ENCODE results near the gene PRKD3. TPM values are rescaled to one million over a fixed set of nuclear protein-coding genes. Genes with fewer than 3 reads are reported as not detected.
A peak's percentile ranks its signal among the peaks of the same experiment; 100 is the strongest.

The PRKD3 gene
- total and polyA plus RNA-seq, 9 of the 15 experiments (the other 6 are each of a cell fraction or from before 2014, with no cell fraction given), result 4.7 to 26.7 (median 17.0) TPM

- no peak for FAIRE-seq
- Histone ChIP-seq H3K27me3 (ENCODE audit: control insufficient read depth in 2 of 2, insufficient read depth in 2 of 2, low read length in 2 of 2) (peaks cover 21 to 27% of the 10 kb centered on the region in 2 experiments; a peak in 4 of 5 replicates), H3K27ac (ENCODE audit: extremely low read depth, low read depth, low read length) (no peak overlapping the region), H3K9me3 (replicated peaks; ENCODE audit: control insufficient read depth, insufficient read depth, low read depth, low read length) (no peaks in the 10 kb centered on the region), H3K4me2 (ENCODE audit: insufficient read depth, low read length) (no peak overlapping the region), H3K9ac (ENCODE audit: insufficient read depth in 1 of 2, low read depth in 2 of 2, low read length in 2 of 2) (no peak overlapping the region), H3K79me2 (ENCODE audit: control insufficient read depth, insufficient read depth, low read length) (no peaks in the 10 kb centered on the region), H3K9me1 (ENCODE audit: control insufficient read depth, insufficient read depth, low read length) (no peaks in the 10 kb centered on the region), H3K36me3 (ENCODE audit: control insufficient read depth, insufficient read depth, low read length) (no peaks in the 10 kb centered on the region), H3K4me3 (no peak overlapping the region), H2AFZ (ENCODE audit: low read depth, low read length) (no peak overlapping the region), H3K4me1 (replicated peaks in 1 of 2; ENCODE audit: control insufficient read depth in 2 of 2, insufficient read depth in 2 of 2, low read length in 2 of 2) (no peaks in the 10 kb centered on the region), H4K20me1 (replicated peaks; ENCODE audit: control insufficient read depth, insufficient read depth, low read length) (no peaks in the 10 kb centered on the region)
- ChIA-PET POLR2A (no interaction called here), CTCF (ENCODE audit: low intra/inter-chr PET ratio) (no interaction called here)
- intact Hi-C loops (cut with micrococcal nuclease) (no loop called here), in situ Hi-C loops (cut with MboI) (no loop called here)
- no peak for DNase-seq (ENCODE audit: extremely low read depth in 1 of 4, low spot score in 3 of 4)
- TF ChIP-seq RBM39 (optimal IDR thresholded peaks at IDR 0.05; ENCODE audit: low read depth, low read length) (no peak), CBX8 (IDR thresholded peaks at IDR 0.05; ENCODE audit: borderline replicate concordance, extremely low read depth, low read depth, low read length, poor library complexity, severe bottlenecking) (peak; percentile 9)
- WGBS (ENCODE audit: insufficient coverage, low coverage, missing lambda C conversion rate), result 1% methylated on average over 7 of the region's 7 CpGs
- ATAC-seq, result no peak
- no TSS peak for BruUV-seq (replicated peaks)
These were observed 31.1 kb upstream of the PRKD3 start for GRCh38 chr2:37355735-37356134.

- H2AFZ ChIP-seq (ENCODE audit: low read depth, low read length), result no peak overlapping the region
- H3K9me1 ChIP-seq (ENCODE audit: control insufficient read depth, insufficient read depth, low read length), result no peaks in the 10 kb centered on the region
- ATAC-seq, result 0 out of 3 replicates have a peak, but pooled peaks have one; percentile 20
- no peaks in the 10 kb centered on the region for H4K20me1 ChIP-seq (replicated peaks; ENCODE audit: control insufficient read depth, insufficient read depth, low read length)
- no peak overlapping the region for H3K9ac ChIP-seq (ENCODE audit: insufficient read depth in 1 of 2, low read depth in 2 of 2, low read length in 2 of 2)
- H3K4me1 ChIP-seq (replicated peaks in 1 of 2; ENCODE audit: control insufficient read depth in 2 of 2, insufficient read depth in 2 of 2, low read length in 2 of 2), result no peaks in the 10 kb centered on the region
- no peaks in the 10 kb centered on the region for H3K79me2 ChIP-seq (ENCODE audit: control insufficient read depth, insufficient read depth, low read length)
- no peaks in the 10 kb centered on the region for H3K9me3 ChIP-seq (replicated peaks; ENCODE audit: control insufficient read depth, insufficient read depth, low read depth, low read length)
- DNase-seq (ENCODE audit: extremely low read depth in 1 of 4, low spot score in 3 of 4), result no peak
- BruUV-seq (replicated peaks), result no TSS peak
- H3K4me2 ChIP-seq (ENCODE audit: insufficient read depth, low read length), result no peak overlapping the region
- H3K4me3 ChIP-seq, result no peak overlapping the region
- 0% methylated on average over 3 of the region's 3 CpGs for WGBS (ENCODE audit: insufficient coverage, low coverage, missing lambda C conversion rate)
- ChIA-PET CTCF (ENCODE audit: low intra/inter-chr PET ratio) (no interaction called here), POLR2A (no interaction called here)
- H3K27ac ChIP-seq (ENCODE audit: extremely low read depth, low read depth, low read length), result no peak overlapping the region
- peaks cover 23 to 30% of the 10 kb centered on the region in 2 experiments; a peak in 4 of 5 replicates for H3K27me3 ChIP-seq (ENCODE audit: control insufficient read depth in 2 of 2, insufficient read depth in 2 of 2, low read length in 2 of 2)
- TF ChIP-seq MLX (CRISPR knock-in tag; conservative IDR thresholded peaks at IDR 0.05), result no peak
- TF ChIP-seq DACH1 (IDR thresholded peaks at IDR 0.05; ENCODE audit: partially characterized antibody), result no peak
- TF ChIP-seq FOXJ2 (tag; IDR thresholded peaks at IDR 0.05), result no peak
- no peak for TF ChIP-seq SP2 (IDR thresholded peaks at IDR 0.05; ENCODE audit: extremely low read depth, low read depth, low read length, poor library complexity, severe bottlenecking)
- in situ Hi-C loops (cut with MboI) (no loop called here), intact Hi-C loops (cut with micrococcal nuclease) (no loop called here)
- FAIRE-seq, result no peak
- H3K36me3 ChIP-seq (ENCODE audit: control insufficient read depth, insufficient read depth, low read length), result no peaks in the 10 kb centered on the region
These were observed 29.9 kb upstream of the PRKD3 start for GRCh38 chr2:37354531-37354930.
